ENCODE data around the gene PRKAG2.

The PRKAG2 gene

DNA sequence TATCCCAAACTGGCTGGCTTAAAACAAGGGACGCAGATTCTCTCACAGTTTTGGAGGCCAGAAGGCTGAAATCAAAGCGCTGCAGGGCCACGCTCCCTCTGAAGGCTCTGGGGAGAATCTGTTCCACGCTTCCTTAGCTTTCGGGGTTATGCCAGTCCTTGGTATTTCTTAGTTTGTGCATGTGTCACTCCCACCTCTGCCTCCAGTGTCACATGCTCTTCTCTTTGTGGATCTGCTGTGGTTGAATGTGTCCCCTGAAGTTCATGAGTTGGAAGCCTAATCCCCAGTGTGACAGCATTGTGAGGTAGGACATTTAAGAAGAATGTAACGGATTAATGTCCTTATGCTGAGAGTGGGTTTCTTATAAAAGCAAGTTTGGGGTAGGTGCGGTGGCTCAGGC is 327.8 kb downstream of the PRKAG2 start:
- H3K79me2 ChIP-seq (ENCODE audit: control insufficient read depth, insufficient read depth, low read length, poor library complexity), result no peaks in the 10 kb centered on the region
- no peaks in the 10 kb centered on the region for H3K79me1 ChIP-seq (ENCODE audit: low read length)
- no peak overlapping the region for H3K4me2 ChIP-seq (ENCODE audit: low read length)
- H3K27ac ChIP-seq (ENCODE audit: low read depth, low read length), result no peak overlapping the region
- H3K14ac ChIP-seq (ENCODE audit: low read length), result no peak overlapping the region
- WGBS (ENCODE audit: extremely low coverage, insufficient coverage, insufficient read length), result no CpG with 5 or more reads among the region's 7 CpGs
- no peaks in the 10 kb centered on the region for H3K9me3 ChIP-seq (ENCODE audit: insufficient read depth, low read depth, low read length)
- no peaks in the 10 kb centered on the region for H3K27me3 ChIP-seq (ENCODE audit: insufficient read depth, low read length)
- DNase-seq, result no peak
- no peak overlapping the region for H4K8ac ChIP-seq (ENCODE audit: low read depth, low read length)
- no peaks in the 10 kb centered on the region for H3K36me3 ChIP-seq (ENCODE audit: control insufficient read depth in 1 of 2, insufficient read depth in 2 of 2, low read length in 2 of 2)
- no peak overlapping the region for H3K4me3 ChIP-seq (ENCODE audit: low read depth, low read length)
- no peak overlapping the region for H3K4ac ChIP-seq (ENCODE audit: low read depth, low read length)
- H2AFZ ChIP-seq (ENCODE audit: insufficient read depth, low read length, poor library complexity), result no peak overlapping the region
- H4K12ac ChIP-seq (ENCODE audit: low read depth, low read length), result no peak overlapping the region
- H3K23ac ChIP-seq (ENCODE audit: low read length), result no peak overlapping the region
- H3K18ac ChIP-seq (ENCODE audit: low read length), result no peak overlapping the region
- no peak overlapping the region for H2AK5ac ChIP-seq (ENCODE audit: low read length)
- H3K4me1 ChIP-seq (ENCODE audit: control insufficient read depth in 1 of 2, insufficient read depth in 2 of 2, low read length in 2 of 2), result peaks cover 11 to 13% of the 10 kb centered on the region in 2 experiments
- H2BK5ac ChIP-seq (ENCODE audit: low read depth, low read length, poor library complexity), result no peak overlapping the region
- H2BK120ac ChIP-seq (ENCODE audit: insufficient read depth, low read length, poor library complexity), result no peak overlapping the region
- H4K91ac ChIP-seq (ENCODE audit: low read depth, low read length), result no peak overlapping the region
- no peak overlapping the region for H2BK12ac ChIP-seq (ENCODE audit: low read length)
- no peak overlapping the region for H3K9ac ChIP-seq (ENCODE audit: low read length)

DNA sequence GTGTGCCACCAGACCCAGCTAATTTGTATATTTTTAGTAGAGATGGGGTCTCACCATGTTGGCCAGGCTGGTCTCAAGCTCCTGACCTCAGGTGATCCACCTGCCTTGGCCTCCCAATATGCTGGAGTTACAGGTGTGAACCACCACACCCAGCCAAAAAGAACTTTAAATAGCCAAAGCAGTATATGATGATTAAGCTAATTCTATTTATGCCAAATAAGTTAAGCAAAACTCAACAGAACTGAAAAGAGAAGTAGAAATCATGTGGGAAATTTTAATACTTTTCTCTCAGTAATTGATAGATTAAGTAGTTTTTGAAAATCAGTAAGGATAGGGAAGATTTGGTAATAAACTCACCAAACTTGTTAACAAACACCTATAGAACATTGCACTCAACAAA is 332.7 kb downstream of the PRKAG2 start:
- H3K4me2 ChIP-seq (ENCODE audit: low read length), result no peak overlapping the region
- H3K9ac ChIP-seq (ENCODE audit: low read length), result no peak overlapping the region
- H3K27ac ChIP-seq (ENCODE audit: low read depth, low read length), result no peak overlapping the region
- H3K36me3 ChIP-seq (ENCODE audit: control insufficient read depth in 1 of 2, insufficient read depth in 2 of 2, low read length in 2 of 2), result no peaks in the 10 kb centered on the region
- H3K18ac ChIP-seq (ENCODE audit: low read length), result no peak overlapping the region
- DNase-seq, result no peak
- no peak overlapping the region for H3K4me3 ChIP-seq (ENCODE audit: low read depth, low read length)
- no peak overlapping the region for H2BK120ac ChIP-seq (ENCODE audit: insufficient read depth, low read length, poor library complexity)
- no peaks in the 10 kb centered on the region for H3K4me1 ChIP-seq (ENCODE audit: control insufficient read depth in 1 of 2, insufficient read depth in 2 of 2, low read length in 2 of 2)
- no peak overlapping the region for H4K12ac ChIP-seq (ENCODE audit: low read depth, low read length)
- H3K79me2 ChIP-seq (ENCODE audit: control insufficient read depth, insufficient read depth, low read length, poor library complexity), result no peaks in the 10 kb centered on the region
- no peak overlapping the region for H2AK5ac ChIP-seq (ENCODE audit: low read length)
- H4K91ac ChIP-seq (ENCODE audit: low read depth, low read length), result no peak overlapping the region
- H3K79me1 ChIP-seq (ENCODE audit: low read length), result no peaks in the 10 kb centered on the region
- no peak overlapping the region for H3K23ac ChIP-seq (ENCODE audit: low read length)
- no peak overlapping the region for H2AFZ ChIP-seq (ENCODE audit: insufficient read depth, low read length, poor library complexity)
- no peak overlapping the region for H3K4ac ChIP-seq (ENCODE audit: low read depth, low read length)
- no peak overlapping the region for H2BK5ac ChIP-seq (ENCODE audit: low read depth, low read length, poor library complexity)
- no peak overlapping the region for H4K8ac ChIP-seq (ENCODE audit: low read depth, low read length)
- H3K14ac ChIP-seq (ENCODE audit: low read length), result no peak overlapping the region
- H3K27me3 ChIP-seq (ENCODE audit: insufficient read depth, low read length), result no peaks in the 10 kb centered on the region
- H3K9me3 ChIP-seq (ENCODE audit: insufficient read depth, low read depth, low read length), result no peaks in the 10 kb centered on the region
- H2BK12ac ChIP-seq (ENCODE audit: low read length), result no peak overlapping the region

DNA sequence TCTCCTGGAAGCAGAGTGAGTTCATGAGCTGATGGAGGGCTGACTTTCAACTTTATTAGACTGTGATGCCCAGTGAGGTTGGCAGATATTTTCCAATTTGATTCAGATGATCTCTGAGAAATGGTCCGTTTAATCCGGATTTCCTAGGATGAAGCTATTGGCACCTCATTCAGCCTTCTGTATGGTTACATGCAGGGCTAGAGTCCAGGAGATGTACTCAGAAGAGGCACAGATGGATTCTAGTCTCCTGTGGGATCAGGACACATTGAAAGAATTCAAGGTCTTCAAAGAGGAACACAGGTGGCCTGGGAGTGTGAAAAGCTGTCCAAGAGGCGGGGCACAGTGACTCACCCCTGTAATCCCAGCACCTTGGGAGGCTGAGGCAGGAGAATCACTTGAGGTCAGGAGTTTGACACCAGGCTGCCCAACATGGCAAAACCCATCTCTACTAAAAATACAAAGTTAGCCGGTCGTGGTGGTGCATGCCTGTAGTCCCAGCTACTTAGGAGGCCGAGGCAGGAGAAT is 334.2 kb downstream of the PRKAG2 start:
- Histone ChIP-seq H3K4me3 (ENCODE audit: low read depth, low read length) (no peak overlapping the region), H3K27ac (ENCODE audit: low read depth, low read length) (no peak overlapping the region), H3K9me3 (ENCODE audit: insufficient read depth, low read depth, low read length) (no peaks in the 10 kb centered on the region), H2BK5ac (ENCODE audit: low read depth, low read length, poor library complexity) (no peak overlapping the region), H4K12ac (ENCODE audit: low read depth, low read length) (no peak overlapping the region), H3K14ac (ENCODE audit: low read length) (no peak overlapping the region), H3K36me3 (ENCODE audit: control insufficient read depth in 1 of 2, insufficient read depth in 2 of 2, low read length in 2 of 2) (no peaks in the 10 kb centered on the region), H3K4ac (ENCODE audit: low read depth, low read length) (no peak overlapping the region), H2AFZ (ENCODE audit: insufficient read depth, low read length, poor library complexity) (no peak overlapping the region), H3K9ac (ENCODE audit: low read length) (no peak overlapping the region), H3K4me2 (ENCODE audit: low read length) (no peak overlapping the region), H4K91ac (ENCODE audit: low read depth, low read length) (no peak overlapping the region), H3K18ac (ENCODE audit: low read length) (no peak overlapping the region), H4K8ac (ENCODE audit: low read depth, low read length) (no peak overlapping the region), H2BK12ac (ENCODE audit: low read length) (no peak overlapping the region), H2BK120ac (ENCODE audit: insufficient read depth, low read length, poor library complexity) (no peak overlapping the region), H2AK5ac (ENCODE audit: low read length) (no peak overlapping the region), H3K4me1 (ENCODE audit: control insufficient read depth in 1 of 2, insufficient read depth in 2 of 2, low read length in 2 of 2) (peaks cover 0 to 2% of the 10 kb centered on the region in 2 experiments), H3K79me2 (ENCODE audit: control insufficient read depth, insufficient read depth, low read length, poor library complexity) (no peaks in the 10 kb centered on the region), H3K27me3 (ENCODE audit: insufficient read depth, low read length) (no peaks in the 10 kb centered on the region), H3K23ac (ENCODE audit: low read length) (no peak overlapping the region), H3K79me1 (ENCODE audit: low read length) (no peaks in the 10 kb centered on the region)
- no peak for DNase-seq
- WGBS (ENCODE audit: extremely low coverage, insufficient coverage, insufficient read length), result no CpG with 5 or more reads among the region's 6 CpGs

DNA sequence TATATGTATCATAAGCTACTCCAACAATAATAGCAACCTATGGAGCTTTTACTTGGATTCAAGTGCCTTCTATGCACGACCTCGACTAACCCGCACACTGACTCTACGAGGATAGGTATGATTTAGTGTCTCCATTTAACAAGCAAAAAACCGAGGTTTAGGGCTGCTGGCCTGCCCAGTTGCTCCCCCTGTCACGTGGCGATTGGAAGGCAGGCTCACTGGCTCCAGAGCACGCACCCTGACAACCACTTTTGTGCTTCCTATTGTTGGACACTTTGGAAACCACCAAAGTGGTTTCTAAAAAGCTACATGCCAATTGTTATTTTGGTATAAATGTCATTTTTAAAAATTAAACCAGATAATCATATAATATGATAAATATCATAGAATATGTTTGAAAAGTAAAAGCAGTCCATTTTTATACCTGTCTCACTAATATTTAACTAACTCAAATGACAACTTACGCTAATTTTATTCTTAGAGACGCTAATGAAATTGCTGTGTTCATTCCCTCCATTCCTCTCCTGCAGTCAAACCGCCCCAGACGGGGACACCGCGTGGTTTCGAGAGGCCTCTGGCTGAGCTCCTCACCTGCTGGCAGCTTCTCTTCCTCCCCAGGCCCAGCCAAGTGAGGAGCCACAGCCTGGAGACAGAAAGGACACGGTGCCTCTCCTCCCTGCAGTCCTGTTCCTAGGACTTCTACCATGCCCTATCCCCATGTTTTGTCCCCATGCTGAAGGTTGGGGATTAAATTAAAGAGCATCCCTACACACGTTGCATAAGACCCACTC is 335.0 kb downstream of the PRKAG2 start:
- Histone ChIP-seq H2AK5ac (ENCODE audit: low read length) (no peak overlapping the region), H3K4me2 (ENCODE audit: low read length) (no peak overlapping the region), H3K27me3 (ENCODE audit: insufficient read depth, low read length) (no peaks in the 10 kb centered on the region), H3K23ac (ENCODE audit: low read length) (no peak overlapping the region), H2BK120ac (ENCODE audit: insufficient read depth, low read length, poor library complexity) (no peak overlapping the region), H3K27ac (ENCODE audit: low read depth, low read length) (no peak overlapping the region), H4K12ac (ENCODE audit: low read depth, low read length) (peak overlapping the region; percentile 68), H2AFZ (ENCODE audit: insufficient read depth, low read length, poor library complexity) (no peak overlapping the region), H2BK12ac (ENCODE audit: low read length) (no peak overlapping the region), H3K79me2 (ENCODE audit: control insufficient read depth, insufficient read depth, low read length, poor library complexity) (no peaks in the 10 kb centered on the region), H3K36me3 (ENCODE audit: control insufficient read depth in 1 of 2, insufficient read depth in 2 of 2, low read length in 2 of 2) (no peaks in the 10 kb centered on the region), H3K9me3 (ENCODE audit: insufficient read depth, low read depth, low read length) (no peaks in the 10 kb centered on the region), H3K9ac (ENCODE audit: low read length) (no peak overlapping the region), H3K4me1 (ENCODE audit: control insufficient read depth in 1 of 2, insufficient read depth in 2 of 2, low read length in 2 of 2) (peaks cover 0 to 2% of the 10 kb centered on the region in 2 experiments), H3K18ac (ENCODE audit: low read length) (no peak overlapping the region), H4K91ac (ENCODE audit: low read depth, low read length) (no peak overlapping the region), H3K4ac (ENCODE audit: low read depth, low read length) (no peak overlapping the region), H2BK5ac (ENCODE audit: low read depth, low read length, poor library complexity) (no peak overlapping the region), H3K79me1 (ENCODE audit: low read length) (no peaks in the 10 kb centered on the region), H4K8ac (ENCODE audit: low read depth, low read length) (no peak overlapping the region), H3K14ac (ENCODE audit: low read length) (no peak overlapping the region), H3K4me3 (ENCODE audit: low read depth, low read length) (no peak overlapping the region)
- DNase-seq, result no peak
- WGBS (ENCODE audit: extremely low coverage, insufficient coverage, insufficient read length), result no CpG with 5 or more reads among the region's 17 CpGs

Measured in trophoblast cell (in vitro differentiated cells and primary cell).